ENCODE results near the gene GTF3C1.

DNA sequence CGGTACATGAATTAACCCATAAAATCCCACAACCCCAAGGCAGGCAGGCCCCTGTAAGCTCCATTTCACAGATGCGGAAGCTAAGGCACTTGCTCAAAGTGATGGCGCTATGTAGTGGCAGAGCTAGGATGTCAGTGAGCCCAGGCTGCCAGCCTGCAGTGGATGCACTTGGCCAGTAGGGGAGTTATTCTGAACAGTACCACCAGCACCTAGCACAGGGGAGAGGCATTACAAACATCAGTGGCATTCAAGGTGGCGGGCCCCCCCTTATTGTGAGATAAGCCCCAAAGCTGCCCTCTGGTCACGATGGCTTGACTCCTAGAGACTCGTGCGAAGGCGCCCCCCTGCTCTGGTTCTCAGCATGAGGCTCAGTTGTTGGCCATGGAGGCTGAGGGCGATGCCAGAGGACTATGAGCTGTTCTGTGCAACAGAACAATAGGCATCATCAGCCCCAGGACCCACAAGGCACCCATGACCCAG, 33.8 kb downstream of the GTF3C1 start:
- TF ChIP-seq, protein P1, sequence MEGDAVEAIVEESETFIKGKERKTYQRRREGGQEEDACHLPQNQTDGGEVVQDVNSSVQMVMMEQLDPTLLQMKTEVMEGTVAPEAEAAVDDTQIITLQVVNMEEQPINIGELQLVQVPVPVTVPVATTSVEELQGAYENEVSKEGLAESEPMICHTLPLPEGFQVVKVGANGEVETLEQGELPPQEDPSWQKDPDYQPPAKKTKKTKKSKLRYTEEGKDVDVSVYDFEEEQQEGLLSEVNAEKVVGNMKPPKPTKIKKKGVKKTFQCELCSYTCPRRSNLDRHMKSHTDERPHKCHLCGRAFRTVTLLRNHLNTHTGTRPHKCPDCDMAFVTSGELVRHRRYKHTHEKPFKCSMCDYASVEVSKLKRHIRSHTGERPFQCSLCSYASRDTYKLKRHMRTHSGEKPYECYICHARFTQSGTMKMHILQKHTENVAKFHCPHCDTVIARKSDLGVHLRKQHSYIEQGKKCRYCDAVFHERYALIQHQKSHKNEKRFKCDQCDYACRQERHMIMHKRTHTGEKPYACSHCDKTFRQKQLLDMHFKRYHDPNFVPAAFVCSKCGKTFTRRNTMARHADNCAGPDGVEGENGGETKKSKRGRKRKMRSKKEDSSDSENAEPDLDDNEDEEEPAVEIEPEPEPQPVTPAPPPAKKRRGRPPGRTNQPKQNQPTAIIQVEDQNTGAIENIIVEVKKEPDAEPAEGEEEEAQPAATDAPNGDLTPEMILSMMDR (IDR thresholded peaks at IDR 0.05), result peak; percentile 81
- no peak for TF ChIP-seq POLR2AphosphoS5 (IDR thresholded peaks at IDR 0.05; ENCODE audit: low read depth, low read length)
- TF ChIP-seq TCF7L2 (IDR thresholded peaks at IDR 0.05; ENCODE audit: low read depth, low read length), result no peak
- no peak for TF ChIP-seq SIN3A (IDR thresholded peaks at IDR 0.05; ENCODE audit: borderline replicate concordance, insufficient read depth, low read depth, low read length)

Data from Panc1 (cell line).